Duodenal mucosa (tissue), 2 donors: ENCODE data around the gene RSPH1.

Experiments used
- H3K27ac ChIP-seq: one replicate; pipeline ENCODE4 v1.7.0; 2013; ENCODE audit warnings: low read depth, low read length
- H3K27me3 ChIP-seq, 2 donors: one replicate each; pipeline ENCODE4 v1.7.0; 2013; ENCODE audit warnings: low read length in 2 of 2, control low read depth in 1 of 2; ENCODE audit not compliant: insufficient read depth in 2 of 2, control insufficient read depth in 1 of 2
- H3K36me3 ChIP-seq, 2 donors: one replicate each; pipeline ENCODE4 v1.7.0; 2013; ENCODE audit warnings: low read length in 2 of 2, control low read depth in 1 of 2; ENCODE audit not compliant: insufficient read depth in 2 of 2, control insufficient read depth in 1 of 2
- H3K4me1 ChIP-seq, 2 donors: one replicate each; pipeline ENCODE4 v1.7.0; 2013; ENCODE audit warnings: low read length in 2 of 2, control low read depth in 1 of 2; ENCODE audit not compliant: insufficient read depth in 2 of 2, control insufficient read depth in 1 of 2
- H3K4me3 ChIP-seq, 2 donors: one replicate each; pipeline ENCODE4 v1.7.0; 2013; ENCODE audit warnings: low read length in 2 of 2, low read depth in 1 of 2
- H3K9ac ChIP-seq, 2 donors: one replicate each; pipeline ENCODE4 v1.7.0; 2013; ENCODE audit warnings: low read length in 2 of 2, low read depth in 1 of 2
- H3K9me3 ChIP-seq, 2 donors: one replicate each; pipeline ENCODE4 v1.7.0; 2013; ENCODE audit warnings: low read length in 2 of 2, control low read depth in 1 of 2; ENCODE audit not compliant: control insufficient read depth in 1 of 2

RSPH1 gene

GRCh38 chr21:42433946-42434551 is 62.0 kb downstream of the RSPH1 start:
- Histone ChIP-seq H3K9me3 (no peaks in the 10 kb centered on the region), H3K4me3 (no peak overlapping the region), H3K36me3 (no peaks in the 10 kb centered on the region), H3K27me3 (peaks cover 0 to 7% of the 10 kb centered on the region in 2 donors), H3K9ac (no peak overlapping the region), H3K4me1 (peaks cover 2 to 14% of the 10 kb centered on the region in 2 donors), H3K27ac (no peak overlapping the region)

DNA sequence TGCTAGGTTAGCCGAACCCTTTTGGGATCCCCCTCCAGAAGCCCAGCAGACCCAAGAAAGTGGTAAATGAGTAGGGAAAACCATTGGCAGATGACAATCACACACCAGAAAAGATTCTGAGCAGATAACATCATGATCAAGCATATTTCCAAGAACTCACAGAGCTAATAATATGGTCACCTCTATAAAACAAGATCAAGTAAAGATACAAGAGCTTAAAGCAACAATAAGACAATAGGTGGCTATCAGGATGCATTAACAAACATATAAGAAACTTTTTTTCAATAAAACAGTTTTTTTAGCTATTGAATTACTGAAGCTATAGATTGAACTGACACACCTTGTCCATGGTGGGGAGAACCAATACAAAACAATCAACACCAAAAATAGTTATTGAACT is 63.3 kb downstream of the RSPH1 start:
- H3K4me1 ChIP-seq, result peaks cover 2 to 14% of the 10 kb centered on the region in 2 donors
- no peaks in the 10 kb centered on the region for H3K36me3 ChIP-seq
- no peak overlapping the region for H3K4me3 ChIP-seq
- H3K9ac ChIP-seq, result no peak overlapping the region
- peaks cover 0 to 7% of the 10 kb centered on the region in 2 donors for H3K27me3 ChIP-seq
- H3K27ac ChIP-seq, result no peak overlapping the region
- H3K9me3 ChIP-seq, result no peaks in the 10 kb centered on the region

DNA sequence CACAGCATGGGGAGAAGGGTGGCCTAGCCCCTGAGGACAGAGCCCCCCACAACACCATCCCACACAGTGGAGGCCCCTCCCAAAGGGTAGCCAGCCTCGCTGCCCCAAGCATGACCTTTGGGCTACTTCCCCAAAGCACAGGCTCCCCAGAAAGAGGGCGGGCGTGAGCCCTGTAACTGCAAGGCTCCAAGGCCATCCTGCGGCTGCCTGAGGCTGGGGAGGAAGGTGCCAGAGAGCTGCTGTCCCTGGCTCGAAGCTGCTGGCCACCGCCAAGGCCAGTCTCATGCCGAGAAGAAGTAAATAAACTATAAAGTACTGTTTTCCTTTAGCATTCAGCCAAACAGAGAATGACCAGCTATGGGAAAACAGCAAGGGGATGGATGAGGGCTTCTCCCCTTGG is 64.8 kb downstream of the RSPH1 start:
- H3K4me3 ChIP-seq, result no peak overlapping the region
- peaks cover 0 to 7% of the 10 kb centered on the region in 2 donors for H3K27me3 ChIP-seq

DNA sequence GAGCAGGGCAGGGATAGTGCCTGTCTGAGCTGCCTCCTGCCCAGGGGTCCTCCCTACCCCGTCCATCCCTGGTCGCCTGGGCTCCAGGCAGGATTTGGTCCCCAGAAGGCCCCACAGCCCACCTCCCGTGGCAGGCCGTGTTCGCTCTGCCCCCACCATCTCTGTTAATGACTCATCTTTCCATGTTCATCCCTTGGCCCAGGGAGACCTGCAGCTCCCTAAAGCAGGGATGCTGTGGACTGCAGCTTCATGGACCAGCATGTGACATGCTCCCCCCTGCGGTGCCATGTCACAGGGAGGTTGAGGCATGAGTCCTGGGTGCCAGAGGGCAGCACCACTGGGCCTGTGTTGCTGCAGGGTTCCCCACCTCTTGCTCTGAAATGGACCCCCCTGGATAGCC is 65.5 kb downstream of the RSPH1 start:
- Histone ChIP-seq H3K9ac (no peak overlapping the region), H3K27ac (no peak overlapping the region), H3K27me3 (peaks cover 0 to 7% of the 10 kb centered on the region in 2 donors), H3K4me3 (no peak overlapping the region), H3K4me1 (peaks cover 10 to 14% of the 10 kb centered on the region in 2 donors), H3K36me3 (no peaks in the 10 kb centered on the region), H3K9me3 (no peaks in the 10 kb centered on the region)

More for the DNA sequence above, 64.8 kb downstream of the RSPH1 start:
- Histone ChIP-seq H3K4me1 (peaks cover 10 to 14% of the 10 kb centered on the region in 2 donors), H3K36me3 (no peaks in the 10 kb centered on the region), H3K9ac (no peak overlapping the region), H3K9me3 (no peaks in the 10 kb centered on the region), H3K27ac (no peak overlapping the region)

DNA sequence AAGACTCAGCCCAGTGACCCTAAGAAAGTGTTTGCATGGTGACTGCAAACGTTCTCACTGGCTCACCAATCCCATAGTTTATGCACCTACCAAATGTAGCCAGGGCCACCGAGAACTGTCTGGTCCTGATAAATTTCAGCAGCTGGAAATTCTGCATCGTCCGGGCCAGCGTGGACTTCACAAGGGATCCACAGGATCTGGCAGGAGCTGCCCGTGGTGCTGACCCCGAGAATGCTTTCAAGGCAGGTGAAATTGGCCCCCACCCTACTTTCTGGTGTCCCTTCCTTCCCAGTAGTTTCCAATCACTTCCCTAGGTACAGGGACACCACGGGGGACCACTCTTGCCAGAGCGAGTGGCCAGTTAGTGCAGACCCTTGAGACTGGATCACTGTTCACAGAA is 66.2 kb downstream of the RSPH1 start:
- no peaks in the 10 kb centered on the region for H3K36me3 ChIP-seq
- peaks cover 10 to 14% of the 10 kb centered on the region in 2 donors for H3K4me1 ChIP-seq
- no peak overlapping the region for H3K9ac ChIP-seq
- no peaks in the 10 kb centered on the region for H3K9me3 ChIP-seq
- peaks cover 0 to 3% of the 10 kb centered on the region in 2 donors for H3K27me3 ChIP-seq
- H3K27ac ChIP-seq, result no peak overlapping the region
- no peak overlapping the region for H3K4me3 ChIP-seq

DNA sequence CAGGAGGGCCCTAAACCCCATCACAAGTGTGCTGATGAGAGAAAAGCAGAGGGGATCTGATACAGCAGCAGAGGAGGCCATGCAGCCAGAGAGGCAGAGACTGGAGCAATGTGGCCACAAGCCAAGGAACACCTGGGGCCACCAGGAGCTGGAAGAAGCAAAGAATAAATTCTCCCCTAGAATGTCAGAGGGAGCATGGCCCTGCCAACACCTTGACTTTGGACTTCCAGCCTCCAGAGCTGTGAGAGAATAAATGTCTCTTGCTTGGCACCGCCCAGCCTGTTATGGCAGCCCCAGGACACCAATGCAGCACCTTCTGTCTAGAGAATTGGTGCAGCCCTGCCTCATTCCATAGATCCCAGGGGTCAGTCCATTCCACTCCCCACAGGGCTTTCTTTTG is 67.0 kb downstream of the RSPH1 start:
- Histone ChIP-seq H3K4me3 (no peak overlapping the region), H3K9me3 (no peaks in the 10 kb centered on the region), H3K27me3 (no peaks in the 10 kb centered on the region), H3K36me3 (no peaks in the 10 kb centered on the region), H3K9ac (no peak overlapping the region), H3K27ac (no peak overlapping the region), H3K4me1 (peaks cover 8 to 16% of the 10 kb centered on the region in 2 donors)

DNA sequence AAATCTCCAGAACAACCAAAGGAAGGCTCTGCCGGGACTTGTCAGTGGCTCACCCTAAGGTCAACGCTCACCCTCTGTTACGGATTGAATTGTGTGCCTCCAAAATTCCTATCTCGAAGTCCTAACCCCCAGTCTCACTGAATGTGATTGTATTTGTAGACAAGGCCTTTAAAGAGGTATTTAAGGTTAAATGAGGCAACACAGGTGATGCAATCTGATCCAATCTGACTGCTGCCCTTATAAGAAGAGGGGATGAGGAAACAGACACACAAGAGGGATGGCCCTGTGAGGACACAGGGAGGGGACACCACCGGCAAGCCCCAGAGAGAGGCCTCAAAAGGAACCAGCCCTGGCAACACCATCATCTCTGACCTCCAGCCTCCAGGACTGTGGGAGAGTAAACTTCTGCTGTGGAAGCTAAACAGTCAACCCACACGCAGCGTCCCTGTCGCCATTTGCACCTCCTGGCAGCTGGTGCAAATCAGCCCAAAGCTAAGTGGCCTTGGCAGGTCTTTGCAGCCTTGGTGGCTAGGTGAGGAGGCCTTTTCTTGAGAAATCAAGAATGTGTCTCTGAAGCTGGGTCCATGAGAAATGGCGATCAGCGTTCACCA is 68.1 kb downstream of the RSPH1 start:
- Histone ChIP-seq H3K4me1 (peaks cover 0 to 21% of the 10 kb centered on the region in 2 donors), H3K36me3 (no peaks in the 10 kb centered on the region), H3K4me3 (no peak overlapping the region), H3K9ac (no peak overlapping the region), H3K27ac (no peak overlapping the region), H3K27me3 (no peaks in the 10 kb centered on the region), H3K9me3 (no peaks in the 10 kb centered on the region)

DNA sequence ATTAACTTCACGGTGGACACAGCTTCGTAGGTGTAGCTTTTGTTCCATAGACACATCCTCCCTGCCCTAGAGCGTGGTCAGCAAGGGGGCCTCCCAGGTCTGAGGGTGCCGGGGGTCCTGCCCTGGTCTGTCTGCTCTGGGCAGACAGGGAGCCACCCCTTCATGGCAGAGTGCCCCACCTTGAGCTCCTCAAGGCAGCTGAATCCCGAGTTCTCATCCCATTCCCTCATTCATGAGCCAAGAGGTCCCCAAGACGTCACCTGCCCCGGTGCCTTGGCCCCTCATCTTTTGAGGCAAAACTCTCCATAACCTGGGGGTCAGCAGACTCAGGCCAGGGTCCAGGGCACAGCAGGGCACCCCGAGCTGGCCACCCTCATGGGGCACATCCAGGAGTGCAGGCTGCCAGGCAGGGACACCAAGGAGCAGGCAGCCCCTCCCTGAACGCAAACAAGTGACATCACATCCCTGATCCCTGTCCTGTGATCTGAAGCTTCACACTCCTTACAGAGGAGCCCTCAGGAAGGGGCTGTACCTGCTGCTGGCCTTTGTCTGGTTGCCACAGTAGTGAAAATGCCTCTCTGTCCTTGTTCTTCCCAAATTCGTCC is 69.0 kb downstream of the RSPH1 start:
- no peaks in the 10 kb centered on the region for H3K27me3 ChIP-seq
- H3K36me3 ChIP-seq, result no peaks in the 10 kb centered on the region
- no peak overlapping the region for H3K27ac ChIP-seq
- H3K9ac ChIP-seq, result no peak overlapping the region
- H3K4me1 ChIP-seq, result peaks cover 0 to 21% of the 10 kb centered on the region in 2 donors
- H3K4me3 ChIP-seq, result no peak overlapping the region
- no peaks in the 10 kb centered on the region for H3K9me3 ChIP-seq

- Histone ChIP-seq H3K27ac (no peak overlapping the region), H3K9me3 (no peaks in the 10 kb centered on the region), H3K36me3 (no peaks in the 10 kb centered on the region), H3K4me1 (peaks cover 0 to 21% of the 10 kb centered on the region in 2 donors), H3K4me3 (no peak overlapping the region), H3K27me3 (no peaks in the 10 kb centered on the region), H3K9ac (no peak overlapping the region)
Observed at GRCh38 chr21:42426424-42426823, 69.6 kb downstream of the RSPH1 start.

- Histone ChIP-seq H3K4me3 (no peak overlapping the region), H3K9ac (no peak overlapping the region), H3K4me1 (peaks cover 8 to 28% of the 10 kb centered on the region in 2 donors), H3K36me3 (no peaks in the 10 kb centered on the region), H3K9me3 (no peaks in the 10 kb centered on the region), H3K27me3 (no peaks in the 10 kb centered on the region), H3K27ac (no peak overlapping the region)
Observed at GRCh38 chr21:42425591-42425990, 70.4 kb downstream of the RSPH1 start.
